HCT116 (cell line): Measurements from ENCODE around the gene HSPG2. TPM values are rescaled to one million over a fixed set of nuclear protein-coding genes. Genes with fewer than 3 reads are reported as not detected.

Experiments
- ATAC-seq: fragments of 200-7000 bp; cut with Tn5 transposase; 2 replicates; pipeline ENCODE4 v1.9.1; 2020; ENCODE audit warnings: mild to moderate bottlenecking, moderate library complexity
- BruUV-seq: library from RNA; stranded (reverse); fragments of 400-500 nt; replicated peaks from 2 replicates; lab custom pipeline; 2021; lab: Mats Ljungman, UMichigan
- CTCF ChIA-PET: fragments of 300-600 bp; sonication (Branson Sonifier 250); formaldehyde crosslinking; loops from one replicate; lab custom pipeline; 2021; ENCODE audit warnings: antibody characterized with exemption; lab: Charles Lee
- POLR2A ChIA-PET: fragments of 300-600, 350-600 bp; sonication (Branson Sonifier 250); formaldehyde crosslinking; loops from one replicate; lab custom pipeline; 2021; ENCODE audit warnings: antibody characterized with exemption; lab: Charles Lee
- RAD21 ChIA-PET, 2 experiments: fragments of 300-600 bp; sonication (Branson Sonifier 250); formaldehyde crosslinking; loops; one replicate each; lab custom pipeline; 2023; ENCODE audit warnings: low total read pairs in 2 of 2; ENCODE audit not compliant: uncharacterized antibody in 2 of 2, unreplicated experiment in 2 of 2, low non-redundant PET in 1 of 2; lab: Charles Lee
- DNase-seq: peaks from one replicate; pipeline ENCODE4 v3.0.0-alpha.2; 2010; ENCODE audit warnings: low read depth, low spot score
- H2AFZ ChIP-seq: fragments of 200-600 bp; shearing (Covaris generic), sonication (generic); 2 replicates; pipeline ENCODE4 v1.6.1; 2017; ENCODE audit warnings: low read depth, mixed run types, mixed read lengths, antibody characterized with exemption, low read length; ENCODE audit not compliant: poor library complexity, severe bottlenecking
- H3K27ac ChIP-seq: 2 replicates; pipeline ENCODE4 v1.5.1; 2012; ENCODE audit warnings: low read depth, low read length
- H3K27me3 ChIP-seq: fragments of 200-600 bp; sonication (generic); 2 replicates; pipeline ENCODE4 v1.6.1; 2016; ENCODE audit warnings: mixed run types, low read length, mixed read lengths; ENCODE audit not compliant: insufficient read depth
- H3K36me3 ChIP-seq, 2 experiments: fragments of 200-500 bp in 1 of 2; fragments of 200-600 bp in 1 of 2; sonication (Bioruptor generic) in 1 of 2; sonication (generic) in 1 of 2; 2 replicates each; pipeline versions ENCODE4 v1.5.1 to v1.6.1; 2014 to 2016; ENCODE audit warnings: low read length in 2 of 2, inconsistent platforms in 1 of 2, mixed read lengths in 1 of 2, mixed run types in 1 of 2; ENCODE audit not compliant: insufficient read depth in 2 of 2, control insufficient read depth in 1 of 2
- H3K4me1 ChIP-seq, 2 experiments: fragments of 200-600 bp in 1 of 2; sonication (generic) in 1 of 2; 2 replicates each; pipeline versions ENCODE4 v1.5.1 to v1.6.1; 2012 to 2017; ENCODE audit warnings: low read length in 2 of 2, inconsistent platforms in 1 of 2, mild to moderate bottlenecking in 1 of 2, mixed read lengths in 1 of 2, mixed run types in 1 of 2, moderate library complexity in 1 of 2; ENCODE audit not compliant: insufficient read depth in 2 of 2, control insufficient read depth in 1 of 2
- H3K4me2 ChIP-seq: fragments of 200-600 bp; sonication (generic); 2 replicates; pipeline ENCODE4 v1.6.1; 2017; ENCODE audit warnings: mixed run types, low read length, mixed read lengths
- H3K4me3 ChIP-seq, 2 experiments: fragments of 200-600 bp in 1 of 2; sonication (generic) in 1 of 2; replicated peaks in 1 of 2; 2 replicates each; pipeline ENCODE4 v1.5.1; 2011 to 2016; ENCODE audit warnings: low read length in 2 of 2, control low read depth in 1 of 2, low read depth in 1 of 2, mild to moderate bottlenecking in 1 of 2, mixed read lengths in 1 of 2, mixed run types in 1 of 2
- H3K79me2 ChIP-seq: fragments of 200-600 bp; sonication (generic); 2 replicates; pipeline ENCODE4 v1.6.1; 2017; ENCODE audit warnings: mild to moderate bottlenecking, mixed run types, low read length, moderate library complexity, mixed read lengths; ENCODE audit not compliant: insufficient read depth
- H3K9ac ChIP-seq: fragments of 200-600 bp; sonication (generic); 2 replicates; pipeline ENCODE4 v1.6.1; 2016; ENCODE audit warnings: low read length, mixed read lengths
- H3K9me2 ChIP-seq: fragments of 200-600 bp; sonication (generic), shearing (Covaris generic); 2 replicates; pipeline ENCODE4 v1.6.1; 2017; ENCODE audit warnings: mixed run types, mild to moderate bottlenecking, moderate library complexity; ENCODE audit not compliant: insufficient read depth
- H3K9me3 ChIP-seq, 2 experiments: fragments of 200-500 bp in 1 of 2; fragments of 200-600 bp in 1 of 2; sonication (Bioruptor generic) in 1 of 2; sonication (generic) in 1 of 2; 2 replicates each; pipeline ENCODE4 v1.6.1; 2014 to 2017; ENCODE audit warnings: low read length in 2 of 2, mixed read lengths in 2 of 2, inconsistent platforms in 1 of 2, low read depth in 1 of 2, mild to moderate bottlenecking in 1 of 2, mixed run types in 1 of 2, moderate library complexity in 1 of 2; ENCODE audit not compliant: control insufficient read depth in 1 of 2, insufficient read depth in 1 of 2
- H4K20me1 ChIP-seq: fragments of 200-600 bp; sonication (generic), shearing (Covaris generic); 2 replicates; pipeline ENCODE4 v1.6.1; 2017; ENCODE audit warnings: mixed run types, mild to moderate bottlenecking, moderate library complexity; ENCODE audit not compliant: insufficient read depth
- EGR1 ChIP-seq: IDR thresholded peaks from 2 replicates; pipeline ENCODE4 v1.6.1; 2012; ENCODE audit warnings: low read depth
- intact Hi-C: fragments of 100-400 bp; cut with micrococcal nuclease; formaldehyde crosslinking; loops from 2 replicates; pipeline ENCODE4 v1.10.0; 2022
- total RNA-seq: library from RNA; stranded (reverse); gene quantifications from one replicate; pipeline ENCODE4 v1.2.1, GENCODE V29; 2021; ENCODE audit not compliant: unreplicated experiment
- TF ChIP-seq, protein P1 (sequence below), 3 experiments: fragments of 200-600 bp in 1 of 3; sonication (generic) in 1 of 3; IDR thresholded peaks in 2 of 3; conservative IDR thresholded peaks in 1 of 3; 2 replicates each; pipeline ENCODE4 v1.5.1; 2012 to 2017; ENCODE audit warnings: low read depth in 2 of 3, low read length in 2 of 3, antibody characterized with exemption in 1 of 3, borderline replicate concordance in 1 of 3, control low read depth in 1 of 3, mild to moderate bottlenecking in 1 of 3, mixed read lengths in 1 of 3, mixed run types in 1 of 3, moderate library complexity in 1 of 3; ENCODE audit not compliant: insufficient read depth in 1 of 3

HSPG2 gene
- total RNA-seq, 1 experiment from 2014 or later: 55.7 TPM

DNA sequence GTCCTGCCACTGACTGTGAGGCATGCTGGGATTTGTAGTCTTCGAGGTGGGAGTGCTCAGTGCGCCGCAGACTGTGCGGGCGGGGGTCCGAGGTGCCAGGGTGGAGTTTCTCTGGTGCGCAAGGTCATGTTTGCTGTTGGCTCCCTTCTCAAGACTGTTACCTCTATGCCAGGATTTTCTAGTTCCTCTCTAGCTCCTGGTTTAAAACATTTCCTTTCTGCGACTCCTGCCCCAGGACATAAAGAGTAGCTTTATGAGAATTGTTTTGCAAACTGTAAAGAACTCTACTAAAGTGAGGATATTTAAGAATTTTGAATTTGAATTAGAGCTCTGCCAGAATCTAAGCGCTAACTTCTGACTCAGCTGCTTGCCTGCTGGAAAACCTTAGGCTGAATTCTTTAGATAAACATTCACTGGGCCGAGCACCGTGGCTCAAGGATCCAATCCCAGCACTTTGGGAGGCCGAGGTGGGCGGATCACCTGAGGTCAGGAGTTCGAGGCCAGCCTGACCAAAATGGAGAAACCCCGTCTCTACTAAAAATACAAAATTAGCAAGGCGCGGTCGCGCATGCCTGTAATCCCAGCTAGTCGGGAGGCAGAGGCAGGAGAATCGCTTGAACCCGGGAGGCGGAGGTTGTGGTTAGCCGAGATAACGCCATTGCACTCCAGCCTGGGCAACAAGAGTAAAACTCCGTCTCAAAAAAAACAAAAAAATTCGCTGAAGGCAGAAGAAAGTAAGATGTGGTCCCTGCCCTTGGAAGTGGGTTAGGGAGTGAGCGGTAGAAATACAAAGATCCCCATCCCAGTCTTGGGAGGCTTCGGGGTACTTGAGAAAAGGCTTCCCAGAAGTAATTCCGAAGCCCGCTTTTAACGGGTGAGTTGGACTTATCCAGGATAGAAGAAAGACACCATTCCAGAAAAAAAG lies 153.2 kb downstream of the HSPG2 start:
- ATAC-seq: no peak; the same call in 1 of the 2 replicates
- POLR2A ChIA-PET: no interaction called here
- intact Hi-C loops: loop anchor here (5.0 kb wide), 1 partner anchor 153 kb away; the partner anchor contains the start of gene HSPG2
- Histone ChIP-seq H3K4me2 (peak overlapping the region; percentile 83), H3K4me3 (peak overlapping the region; percentile 67 to 78), H3K79me2 (peaks cover 38% of the 10 kb centered on the region), H3K36me3 (no peaks in the 10 kb centered on the region), H3K9me2 (no peaks in the 10 kb centered on the region), H3K4me1 (peaks cover 10 to 39% of the 10 kb centered on the region in 2 experiments; a peak in 3 of 4 replicates), H3K9ac (peak overlapping the region; percentile 77), H3K9me3 (no peaks in the 10 kb centered on the region), H4K20me1 (no peaks in the 10 kb centered on the region), H3K27me3 (no peaks in the 10 kb centered on the region), H3K27ac (peak overlapping the region; percentile 81), H2AFZ (no peak overlapping the region)
- TF ChIP-seq, protein P1, sequence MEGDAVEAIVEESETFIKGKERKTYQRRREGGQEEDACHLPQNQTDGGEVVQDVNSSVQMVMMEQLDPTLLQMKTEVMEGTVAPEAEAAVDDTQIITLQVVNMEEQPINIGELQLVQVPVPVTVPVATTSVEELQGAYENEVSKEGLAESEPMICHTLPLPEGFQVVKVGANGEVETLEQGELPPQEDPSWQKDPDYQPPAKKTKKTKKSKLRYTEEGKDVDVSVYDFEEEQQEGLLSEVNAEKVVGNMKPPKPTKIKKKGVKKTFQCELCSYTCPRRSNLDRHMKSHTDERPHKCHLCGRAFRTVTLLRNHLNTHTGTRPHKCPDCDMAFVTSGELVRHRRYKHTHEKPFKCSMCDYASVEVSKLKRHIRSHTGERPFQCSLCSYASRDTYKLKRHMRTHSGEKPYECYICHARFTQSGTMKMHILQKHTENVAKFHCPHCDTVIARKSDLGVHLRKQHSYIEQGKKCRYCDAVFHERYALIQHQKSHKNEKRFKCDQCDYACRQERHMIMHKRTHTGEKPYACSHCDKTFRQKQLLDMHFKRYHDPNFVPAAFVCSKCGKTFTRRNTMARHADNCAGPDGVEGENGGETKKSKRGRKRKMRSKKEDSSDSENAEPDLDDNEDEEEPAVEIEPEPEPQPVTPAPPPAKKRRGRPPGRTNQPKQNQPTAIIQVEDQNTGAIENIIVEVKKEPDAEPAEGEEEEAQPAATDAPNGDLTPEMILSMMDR (IDR thresholded peaks at IDR 0.05 in 2 of 3, conservative IDR thresholded peaks at IDR 0.05 in 1 of 3; ENCODE audit: borderline replicate concordance in 1 of 3, insufficient read depth in 1 of 3, low read depth in 2 of 3, low read length in 2 of 3): no peak
- TF ChIP-seq EGR1: peak; percentile 56
- RAD21 ChIA-PET: no interaction called here
- CTCF ChIA-PET: no interaction called here
- BruUV-seq: no TSS peak
- DNase-seq: no peak
